HEK293 (cell line): ENCODE measurements around the gene ZSCAN30.

Experiments used
- CTCF ChIA-PET: fragments of 350-600 bp; formaldehyde crosslinking; extraction: SDS; loops from one replicate; lab custom pipeline; 2021; ENCODE audit warnings: antibody characterized with exemption; lab: Yijun Ruan, JAX
- POLR2A ChIA-PET: fragments of 300-600 bp; formaldehyde crosslinking; extraction: SDS; loops from one replicate; lab custom pipeline; 2020; ENCODE audit warnings: antibody characterized with exemption, inconsistent platforms; lab: Yijun Ruan, JAX
- H3K27ac ChIP-seq: fragments of 200-500 bp; sonication (Bioruptor generic); 2 replicates; pipeline ENCODE4 v1.5.1; 2014; ENCODE audit warnings: low read depth, low read length, control low read depth, inconsistent platforms; ENCODE audit errors: extremely low read depth
- H3K36me3 ChIP-seq, 2 experiments: fragments of 200-500 bp in 1 of 2; sonication (Bioruptor generic) in 1 of 2; 1 replicate in 1 of 2; 2 replicates in 1 of 2; pipeline ENCODE4 v1.5.1; 2014 to 2017; ENCODE audit warnings: inconsistent platforms in 2 of 2, low read length in 2 of 2; ENCODE audit not compliant: control insufficient read depth in 2 of 2, insufficient read depth in 1 of 2
- H3K4me1 ChIP-seq: fragments of 200-500 bp; sonication (Bioruptor generic); 2 replicates; pipeline ENCODE4 v1.5.1; 2014; ENCODE audit warnings: mild to moderate bottlenecking, low read length, inconsistent platforms; ENCODE audit not compliant: control insufficient read depth, insufficient read depth
- H3K4me3 ChIP-seq: 2 replicates; pipeline ENCODE4 v1.5.1; 2011; ENCODE audit warnings: low read depth, mild to moderate bottlenecking, control low read depth, low read length, moderate library complexity
- H3K9me3 ChIP-seq: fragments of 200-500 bp; sonication (Bioruptor generic); 2 replicates; pipeline ENCODE4 v1.5.1; 2014; ENCODE audit warnings: low read depth, low read length, inconsistent platforms; ENCODE audit not compliant: control insufficient read depth, insufficient read depth
- ATF2 ChIP-seq: fragments of 450-650 bp; formaldehyde crosslinking; IDR thresholded peaks from 2 replicates; pipeline ENCODE4 v1.5.1; 2016; ENCODE audit warnings: missing biosample characterization, missing genetic modification characterization, low read depth
- BCL6B ChIP-seq: fragments of 450-650 bp; formaldehyde crosslinking; IDR thresholded peaks from 2 replicates; pipeline ENCODE4 v1.5.1; 2017; ENCODE audit warnings: missing biosample characterization, missing genetic modification characterization
- FEZF1 ChIP-seq: fragments of 450-650 bp; formaldehyde crosslinking; IDR thresholded peaks from 2 replicates; pipeline ENCODE4 v1.5.1; 2016; ENCODE audit warnings: missing biosample characterization, missing genetic modification characterization
- KLF8 ChIP-seq: fragments of 450-650 bp; formaldehyde crosslinking; IDR thresholded peaks from 2 replicates; pipeline ENCODE4 v1.5.1; 2016; ENCODE audit warnings: missing biosample characterization, missing genetic modification characterization
- PRDM10 ChIP-seq: fragments of 450-650 bp; formaldehyde crosslinking; IDR thresholded peaks from 2 replicates; pipeline ENCODE4 v1.5.1; 2016; ENCODE audit warnings: missing biosample characterization, missing genetic modification characterization
- TRIM28 ChIP-seq: IDR thresholded peaks from 2 replicates; pipeline ENCODE4 v1.6.1; 2011; ENCODE audit warnings: low read length, control low read depth, borderline replicate concordance
- ZNF211 ChIP-seq: fragments of 450-650 bp; formaldehyde crosslinking; IDR thresholded peaks from 2 replicates; pipeline ENCODE4 v1.5.1; 2016; ENCODE audit warnings: low read depth, missing biosample characterization, missing genetic modification characterization
- ZNF266 ChIP-seq: fragments of 450-650 bp; formaldehyde crosslinking; IDR thresholded peaks from 2 replicates; pipeline ENCODE4 v1.5.1; 2016; ENCODE audit warnings: missing biosample characterization, missing genetic modification characterization, low read depth
- ZNF513 ChIP-seq: fragments of 450-650 bp; IDR thresholded peaks from 2 replicates; pipeline ENCODE4 v1.5.1; 2018; ENCODE audit warnings: missing biosample characterization, missing genetic modification characterization
- ZNF558 ChIP-seq: fragments of 450-650 bp; formaldehyde crosslinking; IDR thresholded peaks from 2 replicates; pipeline ENCODE4 v1.5.1; 2016; ENCODE audit warnings: missing biosample characterization, missing genetic modification characterization
- ZNF704 ChIP-seq: fragments of 450-650 bp; formaldehyde crosslinking; IDR thresholded peaks from 2 replicates; pipeline ENCODE4 v1.5.1; 2016; ENCODE audit warnings: missing biosample characterization, missing genetic modification characterization
- ZNF777 ChIP-seq: fragments of 450-650 bp; formaldehyde crosslinking; IDR thresholded peaks from 2 replicates; pipeline ENCODE4 v1.5.1; 2017; ENCODE audit warnings: missing biosample characterization, missing genetic modification characterization, borderline replicate concordance

Gene ZSCAN30

GRCh38 chr18:35240664-35241447 lies 49.2 kb downstream of the ZSCAN30 start, which contains the start of gene ZNF397 (continued):
- TF ChIP-seq PRDM10 (tag by site-specific recombination) = peak; percentile 70

GRCh38 chr18:35239314-35239713 lies 50.7 kb downstream of the ZSCAN30 start:
- POLR2A ChIA-PET = interaction anchor here (2.4 to 2.9 kb wide), 2 partner anchors 51 to 198 kb away, joined by 7 to 20 read pairs; partner anchors contain the start of genes MAPRE2 and ZSCAN30
- Histone ChIP-seq H3K27ac (no peak overlapping the region), H3K36me3 (peaks cover 0 to 23% of the 10 kb centered on the region in 2 experiments; a peak in 1 of 3 replicates), H3K4me3 (no peak overlapping the region)
- TF ChIP-seq ZNF211 (tag by site-specific recombination) (no peak), ZNF266 (tag by site-specific recombination) (peak; percentile 49; the same call in 1 of the 2 replicates), ZNF513 (no peak), ZNF777 (tag by site-specific recombination) (no peak), FEZF1 (tag by site-specific recombination) (no peak)
- TF ChIP-seq, all 188 proteins: peak for 1
- CTCF ChIA-PET = interaction anchor here (0.6 to 2.1 kb wide), 8 partner anchors 8 to 882 kb away, joined by 3 to 7 read pairs (median 4); no protein-coding TSS in a partner anchor
- no peaks in the 10 kb centered on the region for H3K9me3 ChIP-seq
- no peaks in the 10 kb centered on the region for H3K4me1 ChIP-seq

GRCh38 chr18:35236571-35237363 lies 53.3 kb downstream of the ZSCAN30 start:
- ChIA-PET POLR2A (no interaction called here), CTCF (no interaction called here)
- Histone ChIP-seq H3K4me1 (no peaks in the 10 kb centered on the region), H3K4me3 (no peak overlapping the region), H3K27ac (no peak overlapping the region)
- TF ChIP-seq ATF2 (tag by site-specific recombination) (peak; percentile 42; the same call in 1 of the 2 replicates), ZNF704 (tag by site-specific recombination) (no peak), ZNF558 (tag by site-specific recombination) (no peak), TRIM28 (no peak), KLF8 (tag by site-specific recombination) (no peak), BCL6B (tag by site-specific recombination) (no peak)
- TF ChIP-seq, all 188 proteins: peak for 1
- no peaks in the 10 kb centered on the region for H3K9me3 ChIP-seq
- H3K36me3 ChIP-seq = no peaks in the 10 kb centered on the region
